H9 (cell line): ENCODE results near the gene TRIAP1. TPM values are rescaled to one million over a fixed set of nuclear protein-coding genes. Genes with fewer than 3 reads are reported as not detected.

Source experiments
- DNase-seq: peaks from one replicate; pipeline ENCODE4 v3.0.0-alpha.2; 2017
- H2AFZ ChIP-seq: one replicate; pipeline ENCODE4 v1.6.1; 2013; ENCODE audit warnings: mild to moderate bottlenecking, low read length, control low read depth, moderate library complexity
- H2AK5ac ChIP-seq: 2 replicates; pipeline ENCODE4 v1.6.1; 2013; ENCODE audit warnings: low read length, control low read depth, mixed read lengths; ENCODE audit not compliant: insufficient read length
- H2BK120ac ChIP-seq: one replicate; pipeline ENCODE4 v1.6.1; 2013; ENCODE audit warnings: low read depth, mild to moderate bottlenecking, low read length, control low read depth, inconsistent platforms; ENCODE audit not compliant: poor library complexity, severe bottlenecking
- H2BK12ac ChIP-seq: 2 replicates; pipeline ENCODE4 v1.6.1; 2013; ENCODE audit warnings: low read length, control low read depth, mixed read lengths, low read depth; ENCODE audit not compliant: insufficient read length
- H2BK15ac ChIP-seq: 2 replicates; pipeline ENCODE4 v1.6.1; 2013; ENCODE audit warnings: low read depth, low read length, control low read depth
- H2BK20ac ChIP-seq: one replicate; pipeline ENCODE4 v1.6.1; 2013; ENCODE audit warnings: low read depth, mild to moderate bottlenecking, low read length, control low read depth, inconsistent platforms; ENCODE audit not compliant: poor library complexity, severe bottlenecking
- H2BK5ac ChIP-seq: 2 replicates; pipeline ENCODE4 v1.6.1; 2013; ENCODE audit warnings: low read length, control low read depth, mixed read lengths; ENCODE audit not compliant: insufficient read length
- H3K14ac ChIP-seq: 2 replicates; pipeline ENCODE4 v1.6.1; 2013; ENCODE audit warnings: low read length, control low read depth; ENCODE audit not compliant: insufficient read depth
- H3K18ac ChIP-seq: 2 replicates; pipeline ENCODE4 v1.6.1; 2013; ENCODE audit warnings: low read depth, mild to moderate bottlenecking, mixed read lengths, low read length, control low read depth; ENCODE audit not compliant: insufficient read length
- H3K23ac ChIP-seq: 2 replicates; pipeline ENCODE4 v1.6.1; 2013; ENCODE audit warnings: low read length, control low read depth, mixed read lengths, low read depth; ENCODE audit not compliant: insufficient read length
- H3K23me2 ChIP-seq: 2 replicates; pipeline ENCODE4 v1.6.1; 2013; ENCODE audit warnings: low read depth, mild to moderate bottlenecking, mixed read lengths, low read length, control low read depth; ENCODE audit not compliant: insufficient read length, poor library complexity, severe bottlenecking
- H3K27ac ChIP-seq: 2 replicates; pipeline ENCODE4 v1.5.1; 2013; ENCODE audit warnings: low read length, control low read depth, mixed read lengths, low read depth; ENCODE audit not compliant: insufficient read length
- H3K27me3 ChIP-seq: 2 replicates; pipeline ENCODE4 v1.6.1; 2013; ENCODE audit warnings: low read length, control low read depth, inconsistent platforms; ENCODE audit not compliant: insufficient read depth
- H3K4ac ChIP-seq: 2 replicates; pipeline ENCODE4 v1.6.1; 2013; ENCODE audit warnings: low read depth, mild to moderate bottlenecking, control low read depth, inconsistent platforms, low read length, moderate library complexity
- H3K4me1 ChIP-seq: 2 replicates; pipeline ENCODE4 v1.6.1; 2013; ENCODE audit warnings: low read length, control low read depth, inconsistent platforms; ENCODE audit not compliant: insufficient read depth
- H3K4me2 ChIP-seq: 2 replicates; pipeline ENCODE4 v1.6.1; 2013; ENCODE audit warnings: low read length, control low read depth, mixed read lengths; ENCODE audit not compliant: insufficient read length, insufficient read depth
- H3K56ac ChIP-seq: 2 replicates; pipeline ENCODE4 v1.6.1; 2013; ENCODE audit warnings: low read depth, mild to moderate bottlenecking, mixed read lengths, low read length, control low read depth; ENCODE audit not compliant: insufficient read length
- H3K79me1 ChIP-seq: 2 replicates; pipeline ENCODE4 v1.6.1; 2013; ENCODE audit warnings: low read depth, mild to moderate bottlenecking, moderate library complexity, low read length, control low read depth, inconsistent platforms; ENCODE audit not compliant: insufficient read depth, poor library complexity, severe bottlenecking
- H3K79me2 ChIP-seq: 2 replicates; pipeline ENCODE4 v1.6.1; 2013; ENCODE audit warnings: low read length, control low read depth, inconsistent platforms; ENCODE audit not compliant: insufficient read depth
- H3K9ac ChIP-seq: 2 replicates; pipeline ENCODE4 v1.6.1; 2013; ENCODE audit warnings: low read length, control low read depth, mixed read lengths; ENCODE audit not compliant: insufficient read length; ENCODE audit errors: extremely low read depth
- H3K9me3 ChIP-seq: one replicate; pipeline ENCODE4 v1.6.1; 2013; ENCODE audit warnings: low read depth, low read length, inconsistent platforms; ENCODE audit not compliant: control insufficient read depth
- H3T11ph ChIP-seq: one replicate; pipeline ENCODE4 v1.6.1; 2013; ENCODE audit warnings: mild to moderate bottlenecking, low read length, control low read depth, inconsistent platforms
- H4K20me1 ChIP-seq: one replicate; pipeline ENCODE4 v1.6.1; 2013; ENCODE audit not compliant: control insufficient read depth, insufficient read length, insufficient read depth
- H4K5ac ChIP-seq: 2 replicates; pipeline ENCODE4 v1.6.1; 2013; ENCODE audit warnings: low read depth, mild to moderate bottlenecking, mixed read lengths, low read length, control low read depth; ENCODE audit not compliant: insufficient read length
- H4K8ac ChIP-seq: replicated peaks from 2 replicates; pipeline ENCODE4 v1.6.1; 2013; ENCODE audit warnings: low read length, control low read depth, mixed read lengths, low read depth; ENCODE audit not compliant: insufficient read length
- H4K91ac ChIP-seq: 2 replicates; pipeline ENCODE4 v1.6.1; 2013; ENCODE audit warnings: low read depth, mild to moderate bottlenecking, moderate library complexity, mixed read lengths, low read length, control low read depth; ENCODE audit not compliant: insufficient read length
- H3K27ac Mint-ChIP-seq, 3 experiments: 2 replicates in 2 of 3; 3 replicates in 1 of 3; pipeline ENCODE4 v1.8.0; 2020 to 2021; ENCODE audit warnings: mixed read lengths in 3 of 3, mild to moderate bottlenecking in 1 of 3, moderate library complexity in 1 of 3
- H3K27me3 Mint-ChIP-seq: 2 replicates; pipeline ENCODE4 v1.8.0; 2021; ENCODE audit warnings: low read depth, mild to moderate bottlenecking, moderate library complexity, mixed read lengths
- H3K36me3 Mint-ChIP-seq, 3 experiments: 2 replicates in 2 of 3; 3 replicates in 1 of 3; pipeline ENCODE4 v1.8.0; 2020 to 2021; ENCODE audit warnings: low read depth in 3 of 3, mixed read lengths in 3 of 3; ENCODE audit not compliant: insufficient read depth in 1 of 3
- H3K4me1 Mint-ChIP-seq, 2 experiments: 2 replicates each; pipeline ENCODE4 v1.8.0; 2020; ENCODE audit warnings: mixed read lengths in 2 of 2
- H3K4me3 Mint-ChIP-seq, 2 experiments: 2 replicates in 1 of 2; 3 replicates in 1 of 2; pipeline ENCODE4 v1.8.0; 2020 to 2021; ENCODE audit warnings: mild to moderate bottlenecking in 2 of 2, mixed read lengths in 2 of 2, moderate library complexity in 1 of 2
- H3K9me3 Mint-ChIP-seq, 2 experiments: 2 replicates in 1 of 2; 3 replicates in 1 of 2; pipeline ENCODE4 v1.8.0; 2020; ENCODE audit warnings: mild to moderate bottlenecking in 2 of 2, mixed read lengths in 2 of 2, moderate library complexity in 1 of 2
- WGBS: extraction: QIAGEN DNeasy Blood & Tissue Kit; methylation state at CpG from one replicate; pipeline ENCODE4 v1.1.7; 2013; ENCODE audit warnings: missing lambda C conversion rate, low lambda C conversion rate, mixed read lengths; ENCODE audit not compliant: insufficient read length; ENCODE audit errors: extremely low coverage; 5-methylcytosine and 5-hydroxymethylcytosine counted together
- long read RNA-seq: library from polyadenylated mRNA; unstranded; transcript quantifications from one replicate; pipeline ENCODE4 v2.0.0, GENCODE V29; 2020
- total RNA-seq: library from RNA; stranded (reverse); gene quantifications from 2 replicates; pipeline ENCODE4 v1.2.1, GENCODE V29; 2021
- TF ChIP-seq, protein P1 (sequence below): fragments of 200-600 bp; sonication (generic); conservative IDR thresholded peaks from 3 replicates; pipeline ENCODE4 v1.8.0; 2021; ENCODE audit warnings: antibody characterized with exemption, mild to moderate bottlenecking

TRIAP1 gene
- 70.4 and 77.9 TPM in 2 replicates for total RNA-seq
- long read RNA-seq, transcript TRIAP1-202 (2 exons, 1,182 nt), result major isoform, 233 of 245 reads
- long read RNA-seq, transcript TRIAP1-201 (2 exons, 1,153 nt), result minor isoform, 7 of 245 reads
- long read RNA-seq, partial matches to known transcripts, result 3 of 245 reads
- long read RNA-seq, other reads (novel, unspliced or antisense), result 2 of 245 reads

DNA sequence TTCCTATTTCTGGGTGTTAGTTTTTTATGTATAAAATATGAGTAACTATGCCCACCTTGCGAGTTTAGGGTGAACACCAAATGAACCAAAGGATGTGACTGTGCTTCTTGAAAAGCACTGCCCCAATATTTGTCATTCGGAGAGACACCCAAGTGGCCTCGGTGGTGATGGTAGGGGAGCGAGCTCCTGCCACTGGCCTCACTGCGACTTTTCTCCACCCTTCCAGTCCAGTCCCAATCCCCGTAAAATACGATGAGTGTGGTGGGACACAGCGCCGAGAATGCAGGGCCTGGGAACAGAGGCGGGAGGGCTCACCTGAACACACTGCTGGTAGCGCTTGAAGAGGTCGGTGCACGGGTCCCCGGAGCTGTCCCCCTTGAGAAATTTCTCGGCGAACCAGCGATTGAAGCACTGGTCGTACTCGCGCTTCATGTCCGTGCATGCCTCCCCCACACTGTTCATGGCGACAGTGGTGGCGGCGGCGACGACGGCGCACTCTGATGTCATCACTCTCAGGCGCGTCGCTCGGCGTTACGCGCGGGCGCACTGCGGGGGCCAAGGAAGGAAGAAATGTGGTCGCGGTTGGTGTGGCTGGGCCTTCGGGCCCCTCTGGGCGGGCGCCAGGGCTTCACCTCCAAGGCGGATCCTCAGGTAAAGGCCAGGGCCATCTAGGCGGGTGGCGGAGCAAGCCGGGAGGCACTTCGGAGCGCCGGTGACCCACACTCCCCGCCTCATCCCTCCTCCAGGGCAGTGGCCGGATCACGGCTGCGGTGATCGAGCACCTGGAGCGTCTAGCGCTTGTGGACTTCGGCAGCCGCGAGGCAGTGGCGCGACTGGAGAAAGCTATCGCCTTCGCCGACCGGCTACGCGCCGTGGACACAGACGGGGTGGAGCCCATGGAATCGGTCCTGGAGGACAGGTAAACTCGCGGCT is at the start of gene TRIAP1, which contains the start of gene GATC:
Gene TRIAP1 (minus strand): TSS at position 474 of the 933 bp plus-strand sequence. CDS start 12 bp downstream, at position 462.
Gene GATC (plus strand): TSS at position 534 of the 933 bp plus-strand sequence. CDS start 37 bp downstream, at position 571.
- no peak within 1 kb of the TSS for H3T11ph ChIP-seq
- no peak within 1 kb of the TSS for H4K91ac ChIP-seq
- H2AK5ac ChIP-seq, result no peak within 1 kb of the TSS
- peak within 1 kb of the TSS; percentile 94 for H3K4me2 ChIP-seq
- H3K4me3 Mint-ChIP-seq, result peak within 1 kb of the TSS; percentile 98 to 99
- peaks cover 6% of the 10 kb centered on the region for H3K23me2 ChIP-seq
- H3K56ac ChIP-seq, result no peak within 1 kb of the TSS
- H2BK15ac ChIP-seq, result 0 out of 2 replicates have a peak within 1 kb of the TSS, but pooled peaks have one; percentile 26
- peak within 1 kb of the TSS; percentile 85 for H4K5ac ChIP-seq
- H3K4me1 ChIP-seq, result no peaks in the 10 kb centered on the region; the same call in 1 of the 2 replicates
- H3K9me3 ChIP-seq, result no peaks in the 10 kb centered on the region
- peaks cover 12 to 15% of the 10 kb centered on the region in 2 experiments for H3K4me1 Mint-ChIP-seq
- peak within 1 kb of the TSS; percentile 96 for H3K9ac ChIP-seq
- H3K27me3 Mint-ChIP-seq, result no peaks in the 10 kb centered on the region; the same call in 1 of the 2 replicates
- TF ChIP-seq, protein P1, sequence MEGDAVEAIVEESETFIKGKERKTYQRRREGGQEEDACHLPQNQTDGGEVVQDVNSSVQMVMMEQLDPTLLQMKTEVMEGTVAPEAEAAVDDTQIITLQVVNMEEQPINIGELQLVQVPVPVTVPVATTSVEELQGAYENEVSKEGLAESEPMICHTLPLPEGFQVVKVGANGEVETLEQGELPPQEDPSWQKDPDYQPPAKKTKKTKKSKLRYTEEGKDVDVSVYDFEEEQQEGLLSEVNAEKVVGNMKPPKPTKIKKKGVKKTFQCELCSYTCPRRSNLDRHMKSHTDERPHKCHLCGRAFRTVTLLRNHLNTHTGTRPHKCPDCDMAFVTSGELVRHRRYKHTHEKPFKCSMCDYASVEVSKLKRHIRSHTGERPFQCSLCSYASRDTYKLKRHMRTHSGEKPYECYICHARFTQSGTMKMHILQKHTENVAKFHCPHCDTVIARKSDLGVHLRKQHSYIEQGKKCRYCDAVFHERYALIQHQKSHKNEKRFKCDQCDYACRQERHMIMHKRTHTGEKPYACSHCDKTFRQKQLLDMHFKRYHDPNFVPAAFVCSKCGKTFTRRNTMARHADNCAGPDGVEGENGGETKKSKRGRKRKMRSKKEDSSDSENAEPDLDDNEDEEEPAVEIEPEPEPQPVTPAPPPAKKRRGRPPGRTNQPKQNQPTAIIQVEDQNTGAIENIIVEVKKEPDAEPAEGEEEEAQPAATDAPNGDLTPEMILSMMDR, result no peak
- H3K4ac ChIP-seq, result no peak within 1 kb of the TSS; the same call in 1 of the 2 replicates
- peaks cover 23 to 65% (median 54%) of the 10 kb centered on the region in 3 experiments; a peak in 6 of 7 replicates for H3K36me3 Mint-ChIP-seq
- no peak within 1 kb of the TSS for H2AFZ ChIP-seq
- no peak within 1 kb of the TSS for H3K23ac ChIP-seq
- H3K18ac ChIP-seq, result peak within 1 kb of the TSS; percentile 98
- peak within 1 kb of the TSS; percentile 60 for H2BK5ac ChIP-seq
- peak within 1 kb of the TSS; percentile 55 for H3K27ac ChIP-seq
- H3K27ac Mint-ChIP-seq, result peak within 1 kb of the TSS; percentile 97 to 99 (median 97)
- H2BK12ac ChIP-seq, result no peak within 1 kb of the TSS
- DNase-seq, result peak; percentile 93
- no peak within 1 kb of the TSS for H2BK20ac ChIP-seq
- H4K8ac ChIP-seq, result no peak within 1 kb of the TSS
- WGBS, result no CpG with 5 or more reads among the region's 73 CpGs
- H3K79me1 ChIP-seq, result peaks cover 8% of the 10 kb centered on the region
- H3K14ac ChIP-seq, result peak within 1 kb of the TSS; percentile 97
- H2BK120ac ChIP-seq, result no peak within 1 kb of the TSS
- H3K79me2 ChIP-seq, result peaks cover 14% of the 10 kb centered on the region; the same call in 1 of the 2 replicates
- H3K9me3 Mint-ChIP-seq, result peaks cover 0 to 5% of the 10 kb centered on the region in 2 experiments; a peak in 2 of 5 replicates
- H4K20me1 ChIP-seq, result no peaks in the 10 kb centered on the region
- H3K27me3 ChIP-seq, result no peaks in the 10 kb centered on the region
